ENCODE results near the gene RBCK1.
"Not testable (repeated sequence)": the region's sequence is repeated elsewhere in the genome, so short reads cannot be mapped to it uniquely, and the experiment has no call there.

The RBCK1 gene

GRCh38 chr20:407953-408842 lies at the start of gene RBCK1:
TSS of gene RBCK1 (plus strand) at chr20:408299. CDS start at chr20:408758, 459 bp downstream.
- peak; percentile 74 to 80 for DNase-seq (ENCODE audit: low read depth in 2 of 2, low spot score in 1 of 2)

GRCh38 chr20:358891-359555 lies 49.1 kb upstream of the RBCK1 start:
- no peak for DNase-seq (ENCODE audit: low read depth in 2 of 2, low spot score in 1 of 2)

GRCh38 chr20:361561-361960 lies 46.5 kb upstream of the RBCK1 start:
- DNase-seq (ENCODE audit: low read depth in 2 of 2, low spot score in 1 of 2): no peak

GRCh38 chr20:362271-363254 lies 45.5 kb upstream of the RBCK1 start:
- no peak for DNase-seq (ENCODE audit: low read depth in 2 of 2, low spot score in 1 of 2)

GRCh38 chr20:363319-364078 lies 44.6 kb upstream of the RBCK1 start:
- no peak for DNase-seq (ENCODE audit: low read depth in 2 of 2, low spot score in 1 of 2)

- no peak for DNase-seq (ENCODE audit: low read depth in 2 of 2, low spot score in 1 of 2)
Measured at GRCh38 chr20:364905-365794, 42.9 kb upstream of the RBCK1 start.

- DNase-seq (ENCODE audit: low read depth in 2 of 2, low spot score in 1 of 2): no peak
Measured at GRCh38 chr20:366041-366718, 41.9 kb upstream of the RBCK1 start.

- DNase-seq (ENCODE audit: low read depth in 2 of 2, low spot score in 1 of 2): no peak
Measured at GRCh38 chr20:366719-367485, 41.2 kb upstream of the RBCK1 start.

- DNase-seq (ENCODE audit: low read depth in 2 of 2, low spot score in 1 of 2): no peak
Measured at GRCh38 chr20:367486-367887, 40.6 kb upstream of the RBCK1 start.

GRCh38 chr20:368915-369314 lies 39.2 kb upstream of the RBCK1 start:
- DNase-seq (ENCODE audit: low read depth in 2 of 2, low spot score in 1 of 2): no peak

GRCh38 chr20:370151-370600 lies 37.9 kb upstream of the RBCK1 start:
- DNase-seq (ENCODE audit: low read depth in 2 of 2, low spot score in 1 of 2): no peak

GRCh38 chr20:370977-371754 lies 36.9 kb upstream of the RBCK1 start:
- DNase-seq (ENCODE audit: low read depth in 2 of 2, low spot score in 1 of 2): no peak

GRCh38 chr20:371755-372542 lies 36.1 kb upstream of the RBCK1 start:
- DNase-seq (ENCODE audit: low read depth in 2 of 2, low spot score in 1 of 2): no peak

- not testable (repeated sequence) for DNase-seq (ENCODE audit: low read depth in 2 of 2, low spot score in 1 of 2)
Measured at GRCh38 chr20:372543-373082, 35.5 kb upstream of the RBCK1 start.

- DNase-seq (ENCODE audit: low read depth in 2 of 2, low spot score in 1 of 2): no peak
Measured at GRCh38 chr20:373171-373890, 34.8 kb upstream of the RBCK1 start.
